Measurements from ENCODE around the gene EGLN2. TPM values are rescaled to one million over a fixed set of nuclear protein-coding genes. Genes with fewer than 3 reads are reported as not detected.
A peak's percentile ranks its signal among the peaks of the same experiment; 100 is the strongest.

Gene EGLN2
- total and polyA plus RNA-seq, 9 of the 15 experiments (the other 6 are each of a cell fraction or from before 2014, with no cell fraction given) = 9.6 to 114 (median 71.0) TPM

- TF ChIP-seq E2F4 (CRISPR knock-in tag; IDR thresholded peaks at IDR 0.05; ENCODE audit: low read depth) = 0 out of 2 replicates have a peak, but pooled peaks have one; percentile 46
- no peak for TF ChIP-seq HDAC1 (IDR thresholded peaks at IDR 0.05)
- TF ChIP-seq ZNF263 (CRISPR knock-in tag; IDR thresholded peaks at IDR 0.05; ENCODE audit: borderline replicate concordance) = no peak
- no peak for TF ChIP-seq ZNF592 (IDR thresholded peaks at IDR 0.05)
- no peak for TF ChIP-seq SAFB (IDR thresholded peaks at IDR 0.05; ENCODE audit: borderline replicate concordance, low read depth, low read length)
- no peak for TF ChIP-seq PRMT5 (CRISPR knock-in tag; IDR thresholded peaks at IDR 0.05)
- TF ChIP-seq CEBPG (CRISPR knock-in tag; IDR thresholded peaks at IDR 0.05) = no peak
- TF ChIP-seq CEBPG (tag; conservative IDR thresholded peaks at IDR 0.05 in 1 of 2, IDR thresholded peaks at IDR 0.05 in 1 of 2) = no peak
- TF ChIP-seq POLR2A (conservative IDR thresholded peaks at IDR 0.05) = 0 out of 2 replicates have a peak, but pooled peaks have one; percentile 9
- TF ChIP-seq ZNF143 (CRISPR knock-in tag; IDR thresholded peaks at IDR 0.05) = no peak
- TF ChIP-seq HCFC1 (IDR thresholded peaks at IDR 0.05; ENCODE audit: low read depth, low read length) = no peak
- no peak for TF ChIP-seq ZBTB12 (CRISPR knock-in tag; IDR thresholded peaks at IDR 0.05)
- TF ChIP-seq ZNF175 (CRISPR knock-in tag; IDR thresholded peaks at IDR 0.05; ENCODE audit: low read depth) = no peak
- TF ChIP-seq CEBPB (tag; IDR thresholded peaks at IDR 0.05) = no peak
- peak; percentile 21 for TF ChIP-seq CCNT2 (IDR thresholded peaks at IDR 0.05; ENCODE audit: borderline replicate concordance, extremely low read depth, insufficient read length, low read depth, low read length)
- TF ChIP-seq PKNOX1 (IDR thresholded peaks at IDR 0.05) = no peak
- no peak for TF ChIP-seq EGR1 (conservative IDR thresholded peaks at IDR 0.05)
- no peak for TF ChIP-seq ZFP91 (CRISPR knock-in tag; IDR thresholded peaks at IDR 0.05)
- peak; percentile 82 for TF ChIP-seq RBFOX2 (IDR thresholded peaks at IDR 0.05; ENCODE audit: low read depth, low read length)
- TF ChIP-seq GTF2A2 (tag; IDR thresholded peaks at IDR 0.05) = no peak
- TF ChIP-seq ZNF41 (CRISPR knock-in tag; conservative IDR thresholded peaks at IDR 0.05) = no peak
Measured at GRCh38 chr19:40800997-40801377, 2.0 kb downstream of the EGLN2 start (continued).

Measured in K562 (cell line).